Right lobe of liver (tissue), 6 donors: Measurements from ENCODE around the gene DIP2C. TPM values are rescaled to one million over a fixed set of nuclear protein-coding genes. Genes with fewer than 3 reads are reported as not detected.

Source experiments
- ATAC-seq, 4 donors: fragments of 200-7000 bp; cut with Tn5 transposase; one replicate each; pipeline ENCODE4 v1.9.1; 2020; ENCODE audit warnings: mild to moderate bottlenecking in 4 of 4, moderate library complexity in 4 of 4
- DNase-seq, 3 donors: peaks; one replicate each; pipeline ENCODE4 v3.0.0-alpha.2; 2020
- H3K27ac ChIP-seq, 3 donors: fragments of 200-600 bp; one replicate each; pipeline ENCODE4 v1.8.0; 2022
- H3K27me3 ChIP-seq, 2 donors: fragments of 200-600 bp; one replicate each; pipeline ENCODE4 v1.8.0; 2022
- H3K36me3 ChIP-seq, 4 donors: fragments of 200-600 bp; sonication (generic) in 1 of 4; one replicate each; pipeline versions ENCODE4 v1.5.1 to v1.8.0; 2017 to 2022; ENCODE audit warnings: control low read depth in 1 of 4
- H3K4me1 ChIP-seq, 4 donors: fragments of 200-600 bp; sonication (generic) in 1 of 4; one replicate each; pipeline versions ENCODE4 v1.5.1 to v1.8.0; 2017 to 2022; ENCODE audit warnings: control low read depth in 1 of 4
- H3K4me3 ChIP-seq, 3 donors: fragments of 200-600 bp; one replicate each; pipeline ENCODE4 v1.8.0; 2022
- H3K9me3 ChIP-seq, 4 donors: fragments of 200-600 bp; sonication (generic) in 1 of 4; one replicate each; pipeline versions ENCODE4 v1.5.1 to v1.8.0; 2017 to 2022; ENCODE audit warnings: control low read depth in 1 of 4
- CTCF ChIP-seq, 4 donors: fragments of 200-600 bp in 3 of 4; fragments of 450-650 bp in 1 of 4; IDR thresholded peaks; one replicate each; pipeline versions ENCODE4 v1.5.1 to v1.8.0; 2016 to 2022; ENCODE audit warnings: antibody characterized with exemption in 4 of 4, mild to moderate bottlenecking in 2 of 4
- POLR2A ChIP-seq: fragments of 450-650 bp; IDR thresholded peaks from one replicate; pipeline ENCODE4 v1.6.1; 2017; ENCODE audit warnings: antibody characterized with exemption, mild to moderate bottlenecking
- WGBS: methylation state at CpG from one replicate; pipeline ENCODE4 v1.1.6; 2018; ENCODE audit warnings: low coverage, low lambda C conversion rate; ENCODE audit not compliant: insufficient coverage; ENCODE audit errors: missing lambda C conversion rate; 5-methylcytosine and 5-hydroxymethylcytosine counted together
- intact Hi-C, 2 donors: fragments of 100-400 bp; cut with DNase I; formaldehyde crosslinking; loops; one replicate each; pipeline versions ENCODE4 v1.11.2 to v1.14.1; 2022
- total RNA-seq, 6 experiments: library from RNA; depleted of rRNA in 2 of 6; stranded (reverse); fragments of >200 nt in 2 of 6; fragmentation: NEBNext Ultra II Directional in 3 of 6; extraction: Animal tissue kit (Norgen Biotek cat#: 25700) in 3 of 6; gene quantifications; one replicate each; pipeline versions ENCODE4 v1.1.0 to v1.2.4, GENCODE V29; 2016 to 2023
- donor health status: DM: no; HTN: yes; CAD: no.
- donor health status: DM: no; HTN: no; CAD: no.
- donor health status: DM: no; HTN: no; CAD: no.
- donor health status: DM: no; HTN: yes; CAD: no.
- donor health status: DM: no; HTN: yes; CAD: no.

The DIP2C gene
- total RNA-seq, 6 experiments from 2014 or later, result 8.0 to 13.5 (median 11.7) TPM

DNA sequence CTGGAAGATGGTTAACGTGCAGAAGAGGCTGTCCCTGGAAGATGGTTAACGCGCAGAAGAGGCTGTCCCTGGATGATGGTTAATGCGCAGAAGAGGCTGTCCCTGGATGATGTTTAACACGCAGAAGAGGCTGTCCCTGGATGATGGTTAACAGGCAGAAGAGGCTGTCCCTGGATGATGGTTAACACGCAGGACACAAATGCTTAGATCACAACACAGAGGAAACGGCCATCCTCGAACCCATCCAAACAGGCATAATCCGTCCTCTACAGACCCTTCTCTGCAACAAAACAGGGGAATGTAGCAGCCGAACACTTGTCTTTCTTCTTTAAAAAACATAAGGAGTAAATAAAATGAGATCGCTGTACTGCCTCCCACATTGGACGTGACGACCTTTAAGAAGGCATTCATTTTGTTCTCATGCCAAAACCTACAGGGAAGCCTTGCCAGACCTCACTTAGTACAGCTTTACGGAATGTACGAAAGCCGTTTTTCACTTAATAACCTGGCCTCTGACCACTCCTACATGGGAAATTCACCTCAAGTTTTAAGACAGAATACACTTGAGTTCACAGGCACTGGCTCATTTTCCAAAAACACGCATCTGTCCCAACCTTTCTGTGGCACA, 309.0 kb downstream of the DIP2C start:
- no peak overlapping the region for H3K4me3 ChIP-seq
- TF ChIP-seq CTCF (IDR thresholded peaks at IDR 0.05) (no peak), POLR2A (no peak)
- no peak for ATAC-seq
- intact Hi-C loops, result no loop called here
- no peaks in the 10 kb centered on the region for H3K27me3 ChIP-seq
- H3K36me3 ChIP-seq, result peaks cover 0 to 21% (median 1%) of the 10 kb centered on the region in 4 donors
- DNase-seq, result no peak
- H3K4me1 ChIP-seq, result no peaks in the 10 kb centered on the region
- H3K27ac ChIP-seq, result no peak overlapping the region
- 91% methylated on average over 16 of the region's 17 CpGs for WGBS
- no peaks in the 10 kb centered on the region for H3K9me3 ChIP-seq

GRCh38 chr10:378930-379704, 310.4 kb downstream of the DIP2C start:
- 100% methylated on average over 1 of the region's 16 CpGs for WGBS
- no peak overlapping the region for H3K27ac ChIP-seq
- peak in 1 of 4 donors; percentile 26 for ATAC-seq

GRCh38 chr10:378230-378929, 311.1 kb downstream of the DIP2C start:
- peaks cover 0 to 27% (median 1%) of the 10 kb centered on the region in 4 donors for H3K36me3 ChIP-seq
- H3K9me3 ChIP-seq, result no peaks in the 10 kb centered on the region
- intact Hi-C loops, result no loop called here
- no peak for DNase-seq
- no peak overlapping the region for H3K4me3 ChIP-seq
- H3K27me3 ChIP-seq, result no peaks in the 10 kb centered on the region
- no peak overlapping the region for H3K27ac ChIP-seq
- peaks cover 0 to 10% (median 1%) of the 10 kb centered on the region in 4 donors for H3K4me1 ChIP-seq
- no peak for ATAC-seq
- TF ChIP-seq CTCF (IDR thresholded peaks at IDR 0.05) (no peak), POLR2A (no peak)
- 93% methylated on average over 14 of the region's 14 CpGs for WGBS

More at GRCh38 chr10:378930-379704, 310.4 kb downstream of the DIP2C start:
- H3K9me3 ChIP-seq, result no peaks in the 10 kb centered on the region
- H3K36me3 ChIP-seq, result peaks cover 0 to 27% (median 1%) of the 10 kb centered on the region in 4 donors
- intact Hi-C loops, result no loop called here
- no peak for DNase-seq
- TF ChIP-seq CTCF (IDR thresholded peaks at IDR 0.05) (no peak), POLR2A (no peak)
- H3K4me1 ChIP-seq, result peaks cover 0 to 2% (median 0%) of the 10 kb centered on the region in 4 donors
- no peak overlapping the region for H3K4me3 ChIP-seq
- H3K27me3 ChIP-seq, result no peaks in the 10 kb centered on the region

DNA sequence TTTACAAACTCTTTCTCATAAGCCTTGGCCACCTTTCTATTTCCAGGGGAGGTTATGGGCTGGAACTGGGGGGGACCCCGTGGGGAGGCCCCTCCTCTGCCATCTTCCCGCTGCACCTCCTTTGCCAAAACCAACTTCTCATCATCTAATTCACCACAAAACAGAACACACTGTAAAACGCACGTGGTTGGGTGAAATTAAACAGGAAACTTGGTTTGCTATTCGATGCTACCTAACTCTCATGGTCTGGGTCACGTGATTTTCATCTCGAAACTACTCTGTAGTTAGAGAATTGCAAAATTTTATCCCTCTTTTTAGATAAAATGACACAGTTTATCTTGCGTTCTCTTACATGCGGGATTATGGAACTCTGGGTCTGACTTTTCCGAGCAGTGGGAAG, 312.2 kb downstream of the DIP2C start:
- no peak overlapping the region for H3K4me3 ChIP-seq
- TF ChIP-seq POLR2A (no peak), CTCF (IDR thresholded peaks at IDR 0.05) (no peak)
- no peak overlapping the region for H3K27ac ChIP-seq
- peaks cover 0 to 17% (median 0%) of the 10 kb centered on the region in 4 donors for H3K36me3 ChIP-seq
- intact Hi-C loops, result no loop called here
- 82% methylated on average over 10 of the region's 10 CpGs for WGBS
- DNase-seq, result no peak
- H3K9me3 ChIP-seq, result no peaks in the 10 kb centered on the region
- H3K4me1 ChIP-seq, result peaks cover 0 to 14% (median 5%) of the 10 kb centered on the region in 4 donors
- ATAC-seq, result no peak
- H3K27me3 ChIP-seq, result no peaks in the 10 kb centered on the region
